Measurements from ENCODE around the gene ACOT7.

Gene ACOT7

DNA sequence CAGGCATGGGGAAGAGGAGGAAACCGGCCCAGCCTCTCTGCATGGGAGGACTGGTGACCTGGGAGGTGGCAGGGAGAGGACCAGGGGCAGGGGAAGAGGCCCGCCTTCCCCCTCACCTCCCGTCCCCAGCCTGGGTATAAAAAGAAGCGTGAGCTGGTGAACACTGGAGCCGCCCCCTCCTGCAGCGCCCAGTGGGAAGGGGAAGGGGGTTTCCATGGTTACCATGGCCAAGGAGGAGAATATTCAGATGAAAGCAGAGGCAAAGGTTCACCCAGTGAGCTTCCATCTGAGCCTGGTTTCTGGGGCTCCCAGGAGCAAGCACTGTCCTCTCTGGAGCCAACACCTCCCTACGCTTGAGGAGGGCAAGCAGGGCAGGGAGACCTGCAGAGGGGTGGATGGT is 54.9 kb downstream of the ACOT7 start:
- DNase-seq = no peak

DNA sequence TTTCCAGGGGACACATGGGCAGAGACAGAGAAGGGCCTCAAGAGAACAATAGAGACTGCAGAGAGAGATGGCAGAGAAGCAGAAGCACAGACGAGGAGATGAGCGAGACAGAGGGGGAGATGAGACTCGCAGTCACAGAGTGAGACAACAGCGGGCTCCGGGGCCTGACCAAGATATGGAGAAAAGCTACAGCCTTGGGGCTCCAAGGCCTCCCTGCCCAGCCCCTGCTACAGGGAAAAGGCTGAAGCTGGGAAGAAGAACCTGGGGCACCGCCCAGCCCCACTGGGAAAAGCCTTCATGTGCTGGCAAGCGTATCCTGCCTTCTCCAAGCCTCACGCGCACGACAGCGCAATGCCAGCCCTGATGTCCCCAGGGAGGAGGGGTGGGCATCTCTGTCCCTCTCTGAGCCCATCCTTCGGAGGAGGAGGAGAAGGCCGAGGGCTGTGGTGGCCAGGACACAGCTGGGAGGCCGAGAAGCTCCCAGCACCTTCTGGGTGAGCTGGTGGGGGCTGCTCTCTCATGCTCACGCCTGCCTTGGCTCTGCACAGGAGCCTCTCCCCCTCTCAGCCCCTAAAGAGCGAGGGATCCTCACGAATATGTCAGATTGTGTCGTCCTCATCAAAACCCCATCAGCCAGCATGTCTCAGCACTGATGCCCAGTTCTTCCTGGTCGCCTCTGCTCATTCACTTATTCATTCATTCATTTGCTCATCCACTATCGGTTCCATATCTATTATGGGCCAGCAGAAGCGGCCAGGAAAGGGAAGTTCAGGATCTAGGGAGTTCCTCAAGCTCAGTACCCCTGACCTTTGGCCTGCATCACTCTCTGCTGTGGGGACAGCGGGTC is 56.6 kb downstream of the ACOT7 start:
- DNase-seq = no peak

DNA sequence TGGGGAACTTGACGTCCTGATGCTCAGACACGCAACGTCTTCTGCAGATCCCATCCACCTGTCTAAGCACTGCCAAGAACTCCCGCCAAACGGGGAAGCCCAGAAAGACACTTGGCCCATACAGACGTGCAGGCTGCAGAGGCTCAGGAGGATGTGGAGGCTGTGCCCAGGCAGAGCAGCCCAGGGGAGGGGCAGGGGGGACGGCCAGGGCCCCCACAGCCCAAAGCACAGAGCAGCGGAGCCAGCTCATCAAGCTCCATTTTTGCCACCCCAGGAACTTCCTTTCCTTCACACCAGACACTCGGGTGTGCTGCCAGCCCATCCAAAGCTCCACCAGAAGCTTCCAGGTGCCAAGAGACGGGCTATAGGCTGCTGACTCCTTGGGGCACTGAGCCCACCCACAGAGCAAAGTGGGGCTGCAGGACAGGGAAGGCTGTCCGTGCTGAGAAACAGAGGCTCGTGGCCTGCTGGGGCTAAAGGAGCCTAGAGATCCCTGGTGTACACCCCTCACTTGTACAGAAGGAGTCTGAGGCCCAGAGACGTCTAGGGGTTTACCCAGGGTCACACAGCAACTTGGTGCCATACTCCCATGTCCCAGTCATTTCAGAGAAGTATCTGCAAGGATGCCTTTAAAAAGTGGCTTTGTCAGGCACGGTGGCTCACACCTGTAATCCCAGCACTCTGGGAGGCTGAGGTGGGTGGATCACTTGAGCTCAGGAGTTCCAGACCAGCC is 59.1 kb downstream of the ACOT7 start:
- DNase-seq = no peak

- no peak for DNase-seq
Observed at GRCh38 chr1:6332821-6333220, 60.7 kb downstream of the ACOT7 start.

- DNase-seq = no peak
Observed at GRCh38 chr1:6331543-6332273, 61.9 kb downstream of the ACOT7 start.

DNA sequence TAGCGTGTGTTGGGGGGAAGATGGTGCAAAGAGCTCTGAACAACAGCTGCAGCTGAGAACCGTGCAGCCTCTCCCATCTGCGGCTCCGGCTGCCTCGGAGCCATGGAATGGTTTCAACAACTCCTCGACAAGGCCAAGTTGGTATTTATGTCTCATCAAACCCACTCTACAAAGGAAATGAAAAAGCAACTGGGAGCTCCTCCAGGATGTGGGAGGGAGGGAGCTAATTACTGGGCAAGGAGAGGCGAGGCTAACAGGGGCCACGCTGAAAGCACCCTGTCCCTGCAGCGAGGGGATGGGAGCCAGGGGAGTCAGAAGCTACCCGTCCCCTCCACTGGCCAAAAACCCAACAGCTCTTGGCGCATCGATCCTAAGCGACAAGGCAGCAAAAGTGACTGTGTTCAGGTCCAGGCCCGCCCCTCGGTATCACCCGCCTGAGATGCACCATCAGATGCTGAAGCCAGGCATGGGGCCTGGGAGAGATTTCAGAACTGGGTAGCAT is 63.1 kb downstream of the ACOT7 start:
- no peak for DNase-seq

- no peak for DNase-seq
Observed at GRCh38 chr1:6329851-6330250, 63.7 kb downstream of the ACOT7 start.

GRCh38 chr1:6329396-6329795 is 64.2 kb downstream of the ACOT7 start:
- DNase-seq = no peak

DNA sequence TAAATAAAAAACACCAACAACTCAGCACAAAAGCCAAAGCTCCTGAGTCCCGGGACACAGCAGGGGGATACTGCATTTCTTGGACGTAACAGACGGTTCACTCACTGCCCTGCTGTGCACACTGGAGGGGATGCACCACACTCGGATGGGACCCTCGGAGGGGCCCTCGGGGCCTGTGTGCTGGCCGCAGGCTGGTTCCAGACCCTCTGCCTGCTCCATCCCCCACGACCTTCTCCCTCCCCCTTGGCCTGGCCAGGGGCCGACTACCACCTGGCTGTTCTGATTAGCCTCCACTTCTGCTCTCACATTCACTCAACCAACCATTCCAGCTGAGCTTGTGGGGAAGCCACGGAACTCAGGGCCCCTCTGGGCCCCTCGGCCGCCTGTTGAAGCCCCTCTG is 64.9 kb downstream of the ACOT7 start:
- no peak for DNase-seq

DNA sequence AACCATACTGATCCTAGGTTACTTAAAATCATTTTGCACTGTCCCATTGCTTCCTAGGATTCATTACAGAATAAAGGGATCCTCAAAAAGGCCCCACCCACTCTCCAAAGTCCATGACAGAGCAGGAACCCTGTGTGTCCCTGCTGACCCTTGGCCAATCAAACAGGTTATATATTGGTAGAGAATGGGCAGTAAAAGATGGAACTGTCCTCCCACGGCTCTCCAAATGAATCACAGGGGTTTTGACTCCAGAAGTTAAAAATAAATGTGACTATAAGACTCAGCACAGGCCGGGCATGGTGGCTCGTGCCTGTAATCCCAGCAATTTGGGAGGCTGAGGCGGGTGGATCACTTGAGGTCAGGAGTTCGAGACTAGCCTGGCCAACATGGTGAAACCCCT is 65.5 kb downstream of the ACOT7 start:
- peak; percentile 39 to 68 (median 67) for DNase-seq

GRCh38 chr1:6325482-6325881 is 68.1 kb downstream of the ACOT7 start:
- DNase-seq = no peak

GRCh38 chr1:6322161-6322560 is 71.4 kb downstream of the ACOT7 start:
- DNase-seq = peak in 2 of 3 donors; percentile 3 to 21

DNA sequence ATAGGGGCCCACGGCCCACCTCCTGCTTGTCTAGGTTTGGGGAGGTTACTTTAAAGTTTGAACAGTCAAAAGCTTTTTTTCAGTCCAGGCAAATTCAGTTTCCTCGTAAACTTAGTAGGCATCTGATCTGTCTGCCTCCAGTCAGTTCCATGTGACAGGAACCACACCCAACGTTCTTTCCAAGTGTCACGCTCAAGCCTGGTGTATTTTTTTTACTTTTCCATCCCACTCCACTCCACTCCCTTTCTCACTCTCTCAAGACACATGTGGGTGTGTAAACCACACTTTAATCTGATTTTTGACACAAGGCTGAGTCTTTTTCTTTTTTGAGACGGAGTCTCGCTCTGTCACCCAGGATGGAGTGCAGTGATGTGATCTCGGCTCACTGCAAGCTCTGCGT is 72.4 kb downstream of the ACOT7 start:
- DNase-seq = no peak

GRCh38 chr1:6317098-6317760 is 76.3 kb downstream of the ACOT7 start:
- DNase-seq = peak in 1 of 3 donors; percentile 11

GRCh38 chr1:6316240-6317097 is 77.1 kb downstream of the ACOT7 start:
- no peak for DNase-seq

DNA sequence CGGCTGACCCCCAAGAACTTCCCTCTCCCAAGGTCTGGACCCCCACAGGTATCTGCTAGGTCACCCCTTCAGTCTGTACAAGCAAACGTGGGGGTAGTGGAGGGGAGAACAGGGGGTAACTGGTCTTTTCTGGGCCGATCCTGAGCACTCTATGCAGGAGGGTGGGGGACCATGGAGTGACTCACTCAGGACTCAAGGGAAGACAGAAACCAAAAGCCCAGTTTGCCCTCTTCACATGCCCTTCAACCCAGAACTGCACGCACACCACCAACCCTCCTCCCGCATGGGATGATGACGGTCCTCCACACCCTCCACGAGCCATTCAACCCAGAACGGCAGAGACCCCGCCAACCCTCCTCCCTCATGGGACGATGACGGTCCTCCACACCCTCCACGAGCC is 79.1 kb downstream of the ACOT7 start:
- no peak for DNase-seq

DNA sequence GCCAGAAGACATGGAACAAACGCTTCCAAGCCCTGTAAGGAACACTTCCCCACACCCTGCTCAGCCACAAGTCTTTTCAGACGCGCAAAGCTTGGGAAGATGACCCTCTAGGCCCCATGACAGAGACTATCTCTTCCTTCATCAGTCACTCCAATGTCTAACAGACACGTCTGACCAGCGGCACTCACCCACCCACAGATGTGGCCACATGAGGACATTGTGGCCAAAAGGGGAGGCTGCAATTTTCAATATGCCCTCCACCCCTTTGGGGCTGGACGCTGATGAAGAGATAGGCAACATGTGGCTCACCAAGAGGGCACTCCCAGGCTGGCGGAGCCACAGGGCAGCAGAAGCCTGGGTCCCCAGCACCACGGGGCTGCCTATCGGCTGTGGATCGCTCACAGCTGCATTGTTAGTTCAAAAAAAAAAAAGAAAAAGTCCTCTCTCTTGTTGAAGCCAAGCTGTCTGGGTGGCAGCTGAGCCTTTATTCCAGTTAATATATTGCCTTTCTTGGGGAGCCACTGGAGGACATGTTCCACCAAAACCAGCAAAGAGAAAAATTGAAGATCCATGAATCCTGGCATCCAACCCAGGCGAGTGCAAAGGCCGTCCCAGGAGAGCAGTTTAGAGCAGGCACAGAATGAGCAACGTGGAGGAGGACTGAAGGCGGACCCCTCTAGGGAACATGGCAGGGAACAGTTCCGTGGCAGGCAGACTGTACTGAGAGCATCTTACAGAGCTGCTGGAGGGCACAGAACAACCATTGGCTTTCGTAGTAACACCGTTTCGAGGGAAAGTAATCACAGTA is 80.0 kb downstream of the ACOT7 start:
- no peak for DNase-seq

DNA sequence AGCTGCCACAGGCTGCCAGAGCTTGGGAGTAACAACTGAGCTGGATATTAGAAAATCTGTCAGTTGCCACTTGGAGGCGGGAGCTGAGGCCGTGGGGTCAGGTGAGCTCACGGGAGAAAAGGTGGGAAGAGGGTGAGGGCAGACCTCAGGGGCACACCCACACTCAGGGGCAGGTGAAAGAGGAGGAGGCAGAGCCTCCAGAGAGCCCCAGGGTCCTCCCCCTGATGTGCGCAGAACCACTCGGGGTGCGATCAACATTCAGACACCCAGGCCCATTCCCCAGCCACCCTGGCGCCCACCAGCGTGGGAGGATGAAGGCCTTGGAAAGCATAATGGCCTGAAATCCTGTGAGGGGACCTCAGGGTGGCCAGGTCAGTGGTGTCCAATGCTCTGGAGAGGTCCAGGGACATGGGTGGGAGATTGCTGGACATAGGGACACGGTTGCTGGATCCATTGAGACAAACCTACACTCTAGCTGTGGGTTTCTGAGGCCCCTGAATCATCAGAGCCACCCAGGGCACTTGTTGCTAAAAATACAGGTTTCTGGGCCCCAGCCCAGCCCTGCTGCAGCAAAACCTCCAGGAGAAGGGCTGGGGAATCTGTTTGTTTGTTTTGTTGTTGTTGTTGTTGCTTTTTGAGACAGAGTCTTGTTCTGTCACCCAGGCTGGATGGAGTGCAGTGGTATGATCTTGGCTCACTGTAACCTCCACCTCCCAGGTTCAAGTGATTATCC is 83.3 kb downstream of the ACOT7 start:
- no peak for DNase-seq

DNA sequence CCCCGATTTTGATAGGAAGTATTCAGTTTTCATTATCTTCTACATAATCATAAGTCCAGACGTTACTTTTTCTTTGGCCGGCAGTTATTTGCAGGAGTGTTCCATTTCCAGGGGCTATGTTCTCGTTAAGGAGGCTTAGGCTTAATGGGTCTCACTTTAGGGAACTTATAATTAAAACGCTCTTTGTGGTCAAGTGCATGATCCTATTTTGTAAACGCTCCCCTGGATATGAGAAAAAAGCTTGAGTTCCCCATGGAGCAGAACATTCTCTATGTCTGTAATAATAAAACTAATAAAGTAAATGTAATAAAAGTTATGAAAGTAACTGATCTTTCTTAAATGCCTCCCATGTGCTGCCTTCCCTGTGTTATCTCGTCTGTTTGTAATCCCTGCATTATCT is 84.0 kb downstream of the ACOT7 start:
- DNase-seq = no peak

GRCh38 chr1:6308449-6308848 is 85.1 kb downstream of the ACOT7 start:
- DNase-seq = no peak

Data from suppressor macrophage treated with lipopolysaccharide for 1 hour (primary cell).